MM.1S (cell line): ENCODE measurements around the gene TP53BP2.

ENCODE experiments used
- EZH2 ChIP-seq: fragments of 300-600 bp; sonication (generic); optimal IDR thresholded peaks from 2 replicates; pipeline ENCODE3; 2017; ENCODE audit warnings: low read depth, mild to moderate bottlenecking, antibody characterized with exemption, low read length, mixed read lengths
- EZH2phosphoT487 ChIP-seq: fragments of 300-600 bp; sonication (generic); IDR thresholded peaks from 2 replicates; pipeline ENCODE4 v1.6.1; 2018; ENCODE audit warnings: antibody characterized with exemption, low read length
- TF ChIP-seq, protein P1 (sequence below): fragments of 300-600 bp; sonication (generic); IDR thresholded peaks from 2 replicates; pipeline ENCODE4 v1.5.1; 2016; ENCODE audit warnings: antibody characterized with exemption, low read length, mixed read lengths

GRCh38 chr1:223834660-223835263, 11.0 kb downstream of the TP53BP2 start:
- no peak for TF ChIP-seq EZH2phosphoT487
- TF ChIP-seq, protein P1, sequence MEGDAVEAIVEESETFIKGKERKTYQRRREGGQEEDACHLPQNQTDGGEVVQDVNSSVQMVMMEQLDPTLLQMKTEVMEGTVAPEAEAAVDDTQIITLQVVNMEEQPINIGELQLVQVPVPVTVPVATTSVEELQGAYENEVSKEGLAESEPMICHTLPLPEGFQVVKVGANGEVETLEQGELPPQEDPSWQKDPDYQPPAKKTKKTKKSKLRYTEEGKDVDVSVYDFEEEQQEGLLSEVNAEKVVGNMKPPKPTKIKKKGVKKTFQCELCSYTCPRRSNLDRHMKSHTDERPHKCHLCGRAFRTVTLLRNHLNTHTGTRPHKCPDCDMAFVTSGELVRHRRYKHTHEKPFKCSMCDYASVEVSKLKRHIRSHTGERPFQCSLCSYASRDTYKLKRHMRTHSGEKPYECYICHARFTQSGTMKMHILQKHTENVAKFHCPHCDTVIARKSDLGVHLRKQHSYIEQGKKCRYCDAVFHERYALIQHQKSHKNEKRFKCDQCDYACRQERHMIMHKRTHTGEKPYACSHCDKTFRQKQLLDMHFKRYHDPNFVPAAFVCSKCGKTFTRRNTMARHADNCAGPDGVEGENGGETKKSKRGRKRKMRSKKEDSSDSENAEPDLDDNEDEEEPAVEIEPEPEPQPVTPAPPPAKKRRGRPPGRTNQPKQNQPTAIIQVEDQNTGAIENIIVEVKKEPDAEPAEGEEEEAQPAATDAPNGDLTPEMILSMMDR: no peak
- no peak for TF ChIP-seq EZH2
